HG02870 (cell line): ENCODE results near the gene ITGA11.

Source experiments
- ATAC-seq: cut with Tn5 transposase; IDR thresholded peaks from one replicate; pipeline ENCODE4 v1.9.1; 2021; ENCODE audit warnings: mild to moderate bottlenecking, moderate library complexity; ENCODE audit not compliant: unreplicated experiment

Gene ITGA11

GRCh38 chr15:68431792-68432401 is at the start of gene ITGA11:
Gene ITGA11 (minus strand): TSS chr15:68432163. CDS start chr15:68432066, 97 bp downstream.
- no peak for ATAC-seq

- ATAC-seq = no peak
Observed at GRCh38 chr15:68481321-68481720, 49.4 kb upstream of the ITGA11 start.

- no peak for ATAC-seq
Observed at GRCh38 chr15:68480296-68480695, 48.3 kb upstream of the ITGA11 start.

GRCh38 chr15:68479870-68480269 is 47.9 kb upstream of the ITGA11 start:
- ATAC-seq = no peak

- no peak for ATAC-seq
Observed at GRCh38 chr15:68479406-68479805, 47.4 kb upstream of the ITGA11 start.

- ATAC-seq = no peak
Observed at GRCh38 chr15:68478853-68479252, 46.9 kb upstream of the ITGA11 start.

GRCh38 chr15:68475449-68475848 is 43.5 kb upstream of the ITGA11 start:
- no peak for ATAC-seq

GRCh38 chr15:68471541-68471940 is 39.6 kb upstream of the ITGA11 start:
- ATAC-seq = no peak

GRCh38 chr15:68470976-68471375 is 39.0 kb upstream of the ITGA11 start:
- no peak for ATAC-seq

- ATAC-seq = no peak
Observed at GRCh38 chr15:68470049-68470742, 38.2 kb upstream of the ITGA11 start.

GRCh38 chr15:68469162-68470048 is 37.4 kb upstream of the ITGA11 start:
- no peak for ATAC-seq

GRCh38 chr15:68466876-68467275 is 34.9 kb upstream of the ITGA11 start:
- ATAC-seq = no peak

GRCh38 chr15:68465861-68466560 is 34.0 kb upstream of the ITGA11 start:
- ATAC-seq = no peak

- no peak for ATAC-seq
Observed at GRCh38 chr15:68464448-68465090, 32.6 kb upstream of the ITGA11 start.

- ATAC-seq = no peak
Observed at GRCh38 chr15:68463996-68464395, 32.0 kb upstream of the ITGA11 start.

GRCh38 chr15:68463444-68463843 is 31.5 kb upstream of the ITGA11 start:
- no peak for ATAC-seq

GRCh38 chr15:68460166-68460565 is 28.2 kb upstream of the ITGA11 start:
- ATAC-seq = no peak

- no peak for ATAC-seq
Observed at GRCh38 chr15:68450192-68450591, 18.2 kb upstream of the ITGA11 start.

- ATAC-seq = no peak
Observed at GRCh38 chr15:68449389-68449788, 17.4 kb upstream of the ITGA11 start.

GRCh38 chr15:68447976-68448755 is 16.2 kb upstream of the ITGA11 start:
- no peak for ATAC-seq
